Measurements from ENCODE around the gene PCK2.

Gene PCK2

DNA sequence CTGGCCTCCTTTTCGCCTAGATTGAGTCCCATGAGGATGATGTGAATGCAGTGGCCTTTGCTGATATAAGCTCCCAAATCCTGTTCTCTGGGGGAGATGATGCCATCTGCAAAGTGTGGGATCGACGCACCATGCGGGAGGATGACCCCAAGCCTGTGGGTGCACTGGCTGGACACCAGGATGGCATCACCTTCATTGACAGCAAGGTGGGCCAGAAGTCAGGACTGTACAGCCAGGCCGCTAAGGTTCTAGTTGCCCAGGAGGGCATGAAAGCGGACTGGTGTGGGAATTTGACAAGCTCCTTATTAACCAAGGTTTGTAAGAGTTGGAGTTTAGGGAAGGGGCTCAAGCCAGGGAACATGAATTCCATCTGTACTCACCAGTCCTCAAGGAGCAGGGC lies 25.6 kb downstream of the PCK2 start:
- 95 to 98% methylated on average over 6 of the region's 6 CpGs for WGBS, 2 experiments
- H3K9me3 ChIP-seq (ENCODE audit: control insufficient read depth, low read length): no peaks in the 10 kb centered on the region
- no peaks in the 10 kb centered on the region for H3K4me1 ChIP-seq (ENCODE audit: control insufficient read depth, insufficient read depth, low read length)
- H3K27ac ChIP-seq (ENCODE audit: insufficient read depth, low read depth, low read length, poor library complexity, severe bottlenecking): no peak overlapping the region
- H3K36me3 ChIP-seq (ENCODE audit: control insufficient read depth, insufficient read depth, low read length): peaks cover 38% of the 10 kb centered on the region
- H3K27me3 ChIP-seq (ENCODE audit: control insufficient read depth, insufficient read depth, low read length, poor library complexity, severe bottlenecking): no peaks in the 10 kb centered on the region
- no peak overlapping the region for H3K4me3 ChIP-seq (ENCODE audit: insufficient read depth, low read depth, low read length)

DNA sequence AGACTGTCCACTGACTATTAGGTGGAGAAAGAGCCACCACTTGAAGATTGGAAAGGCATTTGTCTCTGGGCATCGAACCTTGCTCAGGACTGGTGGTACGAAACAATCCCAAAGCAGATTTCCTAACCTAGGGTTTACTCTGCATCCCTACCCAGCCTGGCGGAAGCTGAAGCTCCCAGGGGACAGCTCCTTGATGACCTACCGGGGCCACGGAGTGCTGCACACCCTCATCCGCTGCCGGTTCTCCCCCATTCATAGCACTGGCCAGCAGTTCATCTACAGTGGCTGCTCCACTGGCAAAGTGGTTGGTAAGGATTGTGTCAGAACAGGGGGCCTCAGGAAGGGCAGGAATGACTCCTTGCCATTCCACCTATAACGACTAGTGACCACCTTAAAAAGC lies 27.1 kb downstream of the PCK2 start:
- H3K4me1 ChIP-seq (ENCODE audit: control insufficient read depth, insufficient read depth, low read length): no peaks in the 10 kb centered on the region
- 93% methylated on average over 8 of the region's 8 CpGs for WGBS, 2 experiments
- H3K27me3 ChIP-seq (ENCODE audit: control insufficient read depth, insufficient read depth, low read length, poor library complexity, severe bottlenecking): no peaks in the 10 kb centered on the region
- H3K9me3 ChIP-seq (ENCODE audit: control insufficient read depth, low read length): no peaks in the 10 kb centered on the region
- H3K4me3 ChIP-seq (ENCODE audit: insufficient read depth, low read depth, low read length): no peak overlapping the region
- no peak overlapping the region for H3K27ac ChIP-seq (ENCODE audit: insufficient read depth, low read depth, low read length, poor library complexity, severe bottlenecking)
- H3K36me3 ChIP-seq (ENCODE audit: control insufficient read depth, insufficient read depth, low read length): peaks cover 38% of the 10 kb centered on the region

DNA sequence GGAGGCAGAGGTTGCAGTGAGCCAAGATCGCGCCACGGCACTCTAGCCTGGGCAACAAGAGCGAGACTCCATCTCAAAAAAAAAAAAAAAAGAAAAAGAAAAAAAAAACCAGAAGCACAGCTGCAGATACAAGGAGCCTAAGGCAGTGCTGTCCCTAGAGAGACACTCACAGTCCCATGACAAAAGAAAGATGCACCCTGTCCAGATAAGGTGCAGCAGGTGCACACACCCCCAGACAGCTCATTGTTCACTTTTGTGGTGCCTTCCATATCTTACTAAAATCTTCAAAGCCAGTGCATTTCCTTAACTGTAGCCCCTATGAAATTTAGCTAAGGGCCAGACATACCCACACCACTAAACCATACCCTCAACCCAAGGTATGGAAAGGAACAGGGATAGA lies 28.3 kb downstream of the PCK2 start:
- Histone ChIP-seq H3K27ac (ENCODE audit: insufficient read depth, low read depth, low read length, poor library complexity, severe bottlenecking) (no peak overlapping the region), H3K9me3 (ENCODE audit: control insufficient read depth, low read length) (no peaks in the 10 kb centered on the region), H3K4me3 (ENCODE audit: insufficient read depth, low read depth, low read length) (no peak overlapping the region), H3K4me1 (ENCODE audit: control insufficient read depth, insufficient read depth, low read length) (no peaks in the 10 kb centered on the region), H3K27me3 (ENCODE audit: control insufficient read depth, insufficient read depth, low read length, poor library complexity, severe bottlenecking) (no peaks in the 10 kb centered on the region), H3K36me3 (ENCODE audit: control insufficient read depth, insufficient read depth, low read length) (peaks cover 33% of the 10 kb centered on the region)
- 90 to 97% methylated on average over 4 of the region's 4 CpGs for WGBS, 2 experiments

DNA sequence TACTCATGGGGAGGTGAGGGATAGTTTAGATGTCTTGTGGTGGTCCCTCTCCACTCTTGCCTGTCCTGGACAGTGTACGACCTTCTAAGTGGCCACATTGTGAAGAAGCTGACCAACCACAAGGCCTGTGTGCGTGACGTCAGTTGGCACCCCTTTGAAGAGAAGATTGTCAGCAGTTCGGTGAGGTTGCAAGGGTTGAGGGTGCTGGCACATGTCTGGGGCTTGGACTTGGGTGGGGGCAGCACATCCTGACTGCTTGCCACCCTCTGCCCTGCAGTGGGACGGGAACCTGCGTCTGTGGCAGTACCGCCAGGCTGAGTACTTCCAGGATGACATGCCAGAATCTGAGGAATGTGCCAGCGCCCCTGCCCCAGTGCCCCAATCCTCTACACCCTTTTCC lies 28.8 kb downstream of the PCK2 start:
- no peaks in the 10 kb centered on the region for H3K4me1 ChIP-seq (ENCODE audit: control insufficient read depth, insufficient read depth, low read length)
- no peak overlapping the region for H3K4me3 ChIP-seq (ENCODE audit: insufficient read depth, low read depth, low read length)
- no peak overlapping the region for H3K27ac ChIP-seq (ENCODE audit: insufficient read depth, low read depth, low read length, poor library complexity, severe bottlenecking)
- WGBS, 2 experiments: 94 to 96% methylated on average over 8 of the region's 8 CpGs
- H3K36me3 ChIP-seq (ENCODE audit: control insufficient read depth, insufficient read depth, low read length): peaks cover 29% of the 10 kb centered on the region
- H3K9me3 ChIP-seq (ENCODE audit: control insufficient read depth, low read length): no peaks in the 10 kb centered on the region
- H3K27me3 ChIP-seq (ENCODE audit: control insufficient read depth, insufficient read depth, low read length, poor library complexity, severe bottlenecking): no peaks in the 10 kb centered on the region

DNA sequence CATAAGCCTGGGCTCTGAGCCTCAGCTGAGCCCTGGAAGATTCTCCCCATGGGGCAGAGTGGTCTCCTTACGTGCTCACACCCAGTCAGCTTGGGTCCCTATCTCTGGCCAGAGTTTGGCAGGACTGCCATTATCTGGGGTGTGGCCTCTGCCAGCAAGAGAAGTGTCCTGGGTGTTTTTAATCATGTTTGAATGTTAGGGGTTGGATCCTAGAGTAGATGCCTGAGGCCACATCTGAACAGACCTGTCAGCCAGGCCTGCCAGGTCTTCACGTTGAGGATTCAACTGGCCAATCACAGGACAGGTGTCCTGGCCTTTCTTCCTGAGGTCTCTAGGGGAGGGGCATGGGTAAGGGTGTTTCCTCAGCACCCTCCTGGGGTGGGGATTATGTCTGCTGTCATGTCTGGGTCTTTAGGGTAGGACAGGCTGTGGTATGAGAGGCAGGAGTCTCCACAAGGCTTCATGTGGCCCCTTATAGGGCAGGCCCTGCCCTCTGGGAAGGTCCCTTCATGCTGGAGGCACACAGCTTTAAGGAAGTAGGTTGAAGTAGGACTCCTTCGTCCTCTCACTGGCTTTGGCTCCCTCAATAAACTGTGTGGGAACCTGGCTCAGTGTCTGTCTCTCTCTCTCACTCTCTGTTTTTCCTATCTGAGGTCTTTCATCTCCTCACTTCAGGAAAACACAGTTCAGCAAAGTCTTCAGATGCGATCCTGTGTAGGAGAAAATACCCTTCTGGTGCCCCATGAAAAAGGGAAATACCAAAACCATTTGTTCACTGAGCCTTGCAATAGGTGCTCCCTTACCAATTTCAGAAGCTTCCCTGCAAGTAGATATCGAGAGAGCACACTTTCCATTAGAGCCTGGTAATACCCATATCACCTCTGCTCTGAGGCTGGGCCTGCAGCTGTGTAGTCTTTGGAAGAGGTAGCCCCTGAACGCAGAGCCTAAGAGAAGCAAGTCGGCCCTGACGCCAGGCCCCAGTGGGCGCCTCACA lies 29.6 kb downstream of the PCK2 start:
- H3K4me3 ChIP-seq (ENCODE audit: insufficient read depth, low read depth, low read length): no peak overlapping the region
- WGBS, 2 experiments: 89 to 93% methylated on average over 9 of the region's 9 CpGs

DNA sequence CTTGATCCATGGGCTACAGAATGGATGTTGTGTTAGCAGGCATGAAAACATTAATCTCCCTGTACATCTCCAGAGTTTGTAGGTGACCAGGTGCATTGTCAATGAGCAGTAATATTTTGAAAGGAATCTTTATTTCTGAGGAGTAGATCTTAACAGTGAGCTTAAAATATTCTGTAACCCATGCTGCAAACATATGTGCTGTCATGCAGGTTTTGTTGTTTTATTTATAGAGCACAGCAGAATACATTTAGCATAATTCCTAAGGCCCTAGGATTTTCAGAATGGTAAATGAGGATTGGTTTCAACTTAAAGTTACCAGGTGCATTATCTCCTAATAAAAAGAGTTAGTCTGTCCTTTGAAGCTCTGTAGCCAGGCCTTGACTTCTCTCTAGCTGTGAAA lies 32.8 kb downstream of the PCK2 start:
- no peaks in the 10 kb centered on the region for H3K27me3 ChIP-seq (ENCODE audit: control insufficient read depth, insufficient read depth, low read length, poor library complexity, severe bottlenecking)
- peaks cover 6% of the 10 kb centered on the region for H3K36me3 ChIP-seq (ENCODE audit: control insufficient read depth, insufficient read depth, low read length)
- H3K9me3 ChIP-seq (ENCODE audit: control insufficient read depth, low read length): no peaks in the 10 kb centered on the region
- no peaks in the 10 kb centered on the region for H3K4me1 ChIP-seq (ENCODE audit: control insufficient read depth, insufficient read depth, low read length)
- no peak overlapping the region for H3K4me3 ChIP-seq (ENCODE audit: insufficient read depth, low read depth, low read length)
- no peak overlapping the region for H3K27ac ChIP-seq (ENCODE audit: insufficient read depth, low read depth, low read length, poor library complexity, severe bottlenecking)

More for the DNA sequence above, 29.6 kb downstream of the PCK2 start:
- H3K9me3 ChIP-seq (ENCODE audit: control insufficient read depth, low read length): no peaks in the 10 kb centered on the region
- H3K27me3 ChIP-seq (ENCODE audit: control insufficient read depth, insufficient read depth, low read length, poor library complexity, severe bottlenecking): no peaks in the 10 kb centered on the region
- no peak overlapping the region for H3K27ac ChIP-seq (ENCODE audit: insufficient read depth, low read depth, low read length, poor library complexity, severe bottlenecking)
- H3K36me3 ChIP-seq (ENCODE audit: control insufficient read depth, insufficient read depth, low read length): peaks cover 22% of the 10 kb centered on the region
- H3K4me1 ChIP-seq (ENCODE audit: control insufficient read depth, insufficient read depth, low read length): no peaks in the 10 kb centered on the region

DNA sequence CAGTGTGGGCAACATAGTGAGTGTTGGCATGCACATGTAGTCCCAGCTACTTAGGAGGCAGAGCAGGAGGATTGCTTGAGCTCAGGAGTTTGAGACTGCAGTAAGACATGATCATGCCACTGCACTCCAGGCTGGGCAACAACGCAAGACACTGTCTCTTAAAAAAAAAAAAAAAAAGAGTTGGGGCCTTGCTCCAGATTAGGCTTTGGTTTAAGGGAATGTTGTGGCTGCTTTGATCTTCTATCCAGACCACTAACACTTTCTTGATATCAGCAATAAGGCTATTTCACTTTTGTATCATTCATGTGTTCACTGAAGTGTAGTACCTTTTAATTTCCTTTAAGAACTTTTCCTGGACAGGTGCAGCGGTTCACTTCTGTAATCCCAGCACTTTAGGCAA lies 33.6 kb downstream of the PCK2 start:
- H3K36me3 ChIP-seq (ENCODE audit: control insufficient read depth, insufficient read depth, low read length): peaks cover 2% of the 10 kb centered on the region
- 95% methylated on average over 2 of the region's 2 CpGs for WGBS, 2 experiments
- H3K27ac ChIP-seq (ENCODE audit: insufficient read depth, low read depth, low read length, poor library complexity, severe bottlenecking): no peak overlapping the region

DNA sequence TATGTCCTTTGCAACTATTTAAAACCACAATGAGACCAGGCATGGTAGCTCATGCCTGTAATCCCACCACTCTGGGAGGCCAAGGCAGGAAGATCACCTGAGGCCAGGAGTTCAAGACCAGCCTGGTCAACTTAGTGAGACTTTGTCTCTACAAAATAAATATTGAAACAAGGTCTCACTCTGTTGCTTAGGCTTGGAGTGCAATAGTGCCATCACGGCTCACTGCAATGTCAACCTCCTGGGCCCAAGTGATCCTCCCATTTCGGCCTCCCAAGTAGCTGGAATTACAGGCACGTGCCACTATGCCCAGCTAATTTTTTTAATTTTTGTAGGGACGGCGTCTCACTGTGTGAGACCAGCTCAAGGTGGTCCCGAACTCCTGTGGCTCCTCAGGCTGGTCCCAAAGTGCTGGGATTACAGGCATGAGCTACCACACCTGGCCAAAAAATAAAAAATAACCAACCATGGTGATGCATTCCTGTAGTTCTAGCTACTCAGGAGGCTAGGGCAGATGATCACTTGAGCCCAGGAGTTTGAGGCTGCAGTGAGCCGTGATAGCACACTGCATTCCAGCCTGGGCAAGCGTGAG lies 35.4 kb downstream of the PCK2 start:
- Histone ChIP-seq H3K27ac (ENCODE audit: insufficient read depth, low read depth, low read length, poor library complexity, severe bottlenecking) (no peak overlapping the region), H3K9me3 (ENCODE audit: control insufficient read depth, low read length) (no peaks in the 10 kb centered on the region), H3K4me3 (ENCODE audit: insufficient read depth, low read depth, low read length) (no peak overlapping the region), H3K36me3 (ENCODE audit: control insufficient read depth, insufficient read depth, low read length) (no peaks in the 10 kb centered on the region), H3K27me3 (ENCODE audit: control insufficient read depth, insufficient read depth, low read length, poor library complexity, severe bottlenecking) (no peaks in the 10 kb centered on the region), H3K4me1 (ENCODE audit: control insufficient read depth, insufficient read depth, low read length) (no peaks in the 10 kb centered on the region)
- 88 to 94% methylated on average over 8 of the region's 8 CpGs for WGBS, 2 experiments

More for the DNA sequence above, 33.6 kb downstream of the PCK2 start:
- Histone ChIP-seq H3K9me3 (ENCODE audit: control insufficient read depth, low read length) (no peaks in the 10 kb centered on the region), H3K4me3 (ENCODE audit: insufficient read depth, low read depth, low read length) (no peak overlapping the region), H3K4me1 (ENCODE audit: control insufficient read depth, insufficient read depth, low read length) (no peaks in the 10 kb centered on the region), H3K27me3 (ENCODE audit: control insufficient read depth, insufficient read depth, low read length, poor library complexity, severe bottlenecking) (no peaks in the 10 kb centered on the region)

DNA sequence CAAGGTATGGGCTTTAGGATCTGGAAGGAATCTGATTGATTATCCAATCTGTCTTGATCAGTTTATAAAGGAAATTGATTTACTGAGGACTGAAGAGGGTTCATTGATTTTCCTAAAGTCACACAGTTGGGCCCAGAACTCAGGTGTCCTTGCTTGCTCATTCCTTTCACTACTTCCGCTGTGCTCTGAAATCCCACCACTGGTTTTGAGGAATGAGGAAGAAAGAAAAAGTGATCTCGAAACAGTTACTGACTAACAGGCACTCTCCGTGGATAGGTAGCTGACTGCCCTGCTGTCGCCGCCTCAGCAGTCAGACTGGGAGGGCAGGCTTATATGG lies 36.2 kb downstream of the PCK2 start, which contains the start of gene FITM1:
TSS of gene FITM1 (plus strand) at position 280 of the 337 bp plus-strand sequence. CDS start 905 bp downstream, outside the sequence.
- H3K27ac ChIP-seq (ENCODE audit: insufficient read depth, low read depth, low read length, poor library complexity, severe bottlenecking): no peak within 1 kb of the TSS
- WGBS, 2 experiments: 92 to 95% methylated on average over 5 of the region's 5 CpGs
- H3K4me1 ChIP-seq (ENCODE audit: control insufficient read depth, insufficient read depth, low read length): no peaks in the 10 kb centered on the region
- no peaks in the 10 kb centered on the region for H3K36me3 ChIP-seq (ENCODE audit: control insufficient read depth, insufficient read depth, low read length)
- H3K4me3 ChIP-seq (ENCODE audit: insufficient read depth, low read depth, low read length): no peak within 1 kb of the TSS
- H3K9me3 ChIP-seq (ENCODE audit: control insufficient read depth, low read length): no peaks in the 10 kb centered on the region
- H3K27me3 ChIP-seq (ENCODE audit: control insufficient read depth, insufficient read depth, low read length, poor library complexity, severe bottlenecking): peaks cover 4% of the 10 kb centered on the region

DNA sequence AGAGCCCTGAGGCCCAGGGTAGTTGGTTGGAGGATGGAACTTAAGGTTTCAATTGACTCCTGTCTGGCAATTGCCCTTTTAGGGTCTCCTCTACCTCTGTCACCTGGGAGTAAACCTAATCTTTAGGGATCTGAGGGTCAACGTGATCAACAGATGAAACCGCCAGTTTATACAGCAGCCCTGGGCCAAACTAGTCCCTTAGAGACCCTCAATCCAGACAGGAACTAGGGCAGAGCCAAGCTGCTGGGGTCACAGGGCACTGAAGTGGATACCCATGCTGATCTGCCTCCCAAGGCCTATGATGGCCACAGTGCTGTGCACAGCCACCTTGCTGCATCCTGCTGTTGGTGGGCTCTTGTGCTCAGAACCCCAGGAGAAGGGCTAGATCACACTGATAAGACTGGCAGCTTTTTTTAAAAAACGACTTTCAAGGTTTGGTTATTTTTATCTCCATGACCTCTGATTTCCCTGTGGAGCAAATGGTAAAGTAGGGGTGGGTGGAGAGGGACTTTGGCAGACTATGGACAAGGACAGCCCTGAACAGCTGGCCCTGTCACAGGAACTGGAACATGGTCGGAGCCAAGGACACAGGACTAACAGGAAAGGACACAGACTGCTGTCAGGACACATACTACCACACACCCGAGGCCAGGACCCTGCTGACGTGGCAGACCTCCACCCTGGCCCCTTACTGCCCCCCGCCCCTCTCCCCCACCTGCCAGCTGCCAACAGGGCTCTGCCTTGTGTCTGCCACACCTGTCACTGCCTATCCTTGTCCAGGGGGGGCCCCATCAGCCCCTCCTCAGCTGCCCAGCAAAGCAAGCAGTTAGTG lies 36.8 kb downstream of the PCK2 start:
- H3K4me1 ChIP-seq (ENCODE audit: control insufficient read depth, insufficient read depth, low read length): no peaks in the 10 kb centered on the region
- peaks cover 5% of the 10 kb centered on the region for H3K27me3 ChIP-seq (ENCODE audit: control insufficient read depth, insufficient read depth, low read length, poor library complexity, severe bottlenecking)
- no peaks in the 10 kb centered on the region for H3K9me3 ChIP-seq (ENCODE audit: control insufficient read depth, low read length)
- H3K36me3 ChIP-seq (ENCODE audit: control insufficient read depth, insufficient read depth, low read length): no peaks in the 10 kb centered on the region
- no peak overlapping the region for H3K4me3 ChIP-seq (ENCODE audit: insufficient read depth, low read depth, low read length)
- H3K27ac ChIP-seq (ENCODE audit: insufficient read depth, low read depth, low read length, poor library complexity, severe bottlenecking): no peak overlapping the region
- WGBS, 2 experiments: 88 to 89% methylated on average over 7 of the region's 7 CpGs
